Prostate gland (tissue), 2 donors: Measurements from ENCODE around the gene GPATCH11. TPM values are rescaled to one million over a fixed set of nuclear protein-coding genes. Genes with fewer than 3 reads are reported as not detected.

Experiments
- DNase-seq: peaks from one replicate; pipeline ENCODE4 v3.0.0-alpha.2; 2019; ENCODE audit warnings: low spot score
- H3K27ac ChIP-seq, 2 donors: fragments of 200-600 bp; sonication (generic); 2 replicates each; pipeline ENCODE4 v1.5.1; 2017 to 2019
- H3K27me3 ChIP-seq: fragments of 200-600 bp; sonication (generic); replicated peaks from 2 replicates; pipeline ENCODE4 v1.5.1; 2019; ENCODE audit not compliant: insufficient read depth
- H3K36me3 ChIP-seq, 2 donors: fragments of 200-600 bp; sonication (generic); 1 replicate in 1 of 2; 2 replicates in 1 of 2; pipeline versions ENCODE4 v1.5.1 to v1.8.1; 2017 to 2019
- H3K4me1 ChIP-seq: fragments of 200-600 bp; sonication (generic); replicated peaks from 2 replicates; pipeline ENCODE4 v1.5.1; 2019
- H3K4me3 ChIP-seq, 2 donors: fragments of 200-600 bp; sonication (generic); 2 replicates each; pipeline ENCODE4 v1.5.1; 2017 to 2019
- H3K9me3 ChIP-seq: fragments of 200-600 bp; sonication (generic); 2 replicates; pipeline ENCODE4 v1.5.1; 2017
- POLR2A ChIP-seq: fragments of 450-650 bp; IDR thresholded peaks from one replicate; pipeline ENCODE4 v1.6.1; 2016; ENCODE audit warnings: antibody characterized with exemption, mild to moderate bottlenecking
- POLR2AphosphoS5 ChIP-seq: sonication (generic); formaldehyde crosslinking; IDR thresholded peaks from one replicate; pipeline ENCODE4 v1.6.1; 2017; ENCODE audit warnings: antibody characterized with exemption
- WGBS: methylation state at CpG from one replicate; pipeline ENCODE4 v1.1.5; 2018; 5-methylcytosine and 5-hydroxymethylcytosine counted together
- intact Hi-C: fragments of 100-400 bp; cut with DNase I; formaldehyde crosslinking; loops from one replicate; pipeline ENCODE4 v1.14.2; 2022
- total RNA-seq, 2 donors: library from RNA; depleted of rRNA; stranded (reverse); fragments of >200 nt; gene quantifications; one replicate each; pipeline ENCODE4 v1.1.0, GENCODE V29; 2016
- TF ChIP-seq, protein P1 (sequence below), 4 experiments: fragments of 200-600 bp in 2 of 4; fragments of 450-650 bp in 2 of 4; sonication (generic) in 2 of 4; IDR thresholded peaks; 1 replicate in 3 of 4; 2 replicates in 1 of 4; pipeline ENCODE4 v1.5.1; 2016 to 2019; ENCODE audit warnings: antibody characterized with exemption in 4 of 4, mild to moderate bottlenecking in 2 of 4, moderate library complexity in 2 of 4

GPATCH11 gene
- total RNA-seq, 2 donors from 2014 or later = 4.7 to 12.6 TPM

DNA sequence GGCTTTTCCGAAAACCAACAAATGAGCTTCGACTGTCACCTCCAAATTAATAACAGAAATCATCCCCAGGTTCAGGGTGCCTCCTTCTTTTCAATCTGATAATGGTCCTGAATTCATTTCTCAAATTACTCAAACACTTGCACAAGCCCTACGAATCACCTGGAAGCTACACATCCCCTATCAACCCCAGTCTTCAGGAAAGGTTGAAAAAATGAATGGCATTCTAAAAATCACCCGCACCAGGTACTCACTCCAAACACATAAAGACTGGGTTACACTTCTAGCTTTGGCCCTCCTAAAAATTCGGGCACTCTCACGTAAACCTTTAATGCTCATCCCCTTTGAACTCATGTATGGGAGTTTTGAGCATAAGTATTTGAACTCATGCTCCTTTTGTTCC lies 48.6 kb downstream of the GPATCH11 start:
- no peaks in the 10 kb centered on the region for H3K9me3 ChIP-seq
- H3K27me3 ChIP-seq = no peaks in the 10 kb centered on the region
- intact Hi-C loops = no loop called here
- H3K4me1 ChIP-seq = no peaks in the 10 kb centered on the region
- no peak for DNase-seq
- no peak overlapping the region for H3K27ac ChIP-seq
- 94% methylated on average over 6 of the region's 6 CpGs for WGBS
- peaks cover 0 to 3% of the 10 kb centered on the region in 2 donors for H3K36me3 ChIP-seq
- TF ChIP-seq, protein P1, sequence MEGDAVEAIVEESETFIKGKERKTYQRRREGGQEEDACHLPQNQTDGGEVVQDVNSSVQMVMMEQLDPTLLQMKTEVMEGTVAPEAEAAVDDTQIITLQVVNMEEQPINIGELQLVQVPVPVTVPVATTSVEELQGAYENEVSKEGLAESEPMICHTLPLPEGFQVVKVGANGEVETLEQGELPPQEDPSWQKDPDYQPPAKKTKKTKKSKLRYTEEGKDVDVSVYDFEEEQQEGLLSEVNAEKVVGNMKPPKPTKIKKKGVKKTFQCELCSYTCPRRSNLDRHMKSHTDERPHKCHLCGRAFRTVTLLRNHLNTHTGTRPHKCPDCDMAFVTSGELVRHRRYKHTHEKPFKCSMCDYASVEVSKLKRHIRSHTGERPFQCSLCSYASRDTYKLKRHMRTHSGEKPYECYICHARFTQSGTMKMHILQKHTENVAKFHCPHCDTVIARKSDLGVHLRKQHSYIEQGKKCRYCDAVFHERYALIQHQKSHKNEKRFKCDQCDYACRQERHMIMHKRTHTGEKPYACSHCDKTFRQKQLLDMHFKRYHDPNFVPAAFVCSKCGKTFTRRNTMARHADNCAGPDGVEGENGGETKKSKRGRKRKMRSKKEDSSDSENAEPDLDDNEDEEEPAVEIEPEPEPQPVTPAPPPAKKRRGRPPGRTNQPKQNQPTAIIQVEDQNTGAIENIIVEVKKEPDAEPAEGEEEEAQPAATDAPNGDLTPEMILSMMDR (IDR thresholded peaks at IDR 0.05) = no peak
- TF ChIP-seq POLR2A (no peak), POLR2AphosphoS5 (no peak)
- no peak overlapping the region for H3K4me3 ChIP-seq

GRCh38 chr2:37142546-37142945 lies 58.2 kb downstream of the GPATCH11 start:
- no peaks in the 10 kb centered on the region for H3K9me3 ChIP-seq
- H3K27me3 ChIP-seq = no peaks in the 10 kb centered on the region
- no peaks in the 10 kb centered on the region for H3K36me3 ChIP-seq
- intact Hi-C loops = no loop called here
- no peaks in the 10 kb centered on the region for H3K4me1 ChIP-seq
- H3K4me3 ChIP-seq = no peak overlapping the region
- no peak overlapping the region for H3K27ac ChIP-seq
- TF ChIP-seq POLR2A = no peak
- TF ChIP-seq, protein P1 (IDR thresholded peaks at IDR 0.05) = no peak
- no peak for TF ChIP-seq POLR2AphosphoS5
- DNase-seq = no peak

- H3K9me3 ChIP-seq = no peaks in the 10 kb centered on the region
- TF ChIP-seq POLR2A = no peak
- TF ChIP-seq, protein P1 (IDR thresholded peaks at IDR 0.05) = no peak
- TF ChIP-seq POLR2AphosphoS5 = no peak
- H3K36me3 ChIP-seq = no peaks in the 10 kb centered on the region
- no peaks in the 10 kb centered on the region for H3K27me3 ChIP-seq
- intact Hi-C loops = no loop called here
- no peak for DNase-seq
- WGBS = 95% methylated on average over 1 of the region's 1 CpG
- peak overlapping the region in 1 of 2 donors; percentile 55 for H3K27ac ChIP-seq
- H3K4me1 ChIP-seq = no peaks in the 10 kb centered on the region
- H3K4me3 ChIP-seq = no peak overlapping the region
Measured at GRCh38 chr2:37143974-37144373, 59.7 kb downstream of the GPATCH11 start.

DNA sequence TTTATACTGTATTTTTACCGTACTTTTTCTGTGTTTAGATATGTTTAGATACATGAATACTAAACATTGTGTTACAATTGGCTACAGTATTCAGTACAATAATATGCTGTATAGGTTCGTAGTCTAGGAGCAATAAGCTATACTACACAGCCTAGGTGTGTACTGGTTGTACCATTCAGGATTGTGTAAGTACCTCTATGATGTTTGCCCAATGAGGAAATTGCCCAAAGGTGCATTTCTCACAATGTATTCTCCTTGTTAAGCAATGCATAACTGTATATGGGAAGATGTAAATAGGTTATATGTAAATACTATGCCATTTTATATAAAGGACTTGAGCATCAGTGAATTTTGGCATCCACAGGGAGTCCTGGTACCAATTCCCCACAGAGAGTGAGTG lies 61.7 kb downstream of the GPATCH11 start:
- TF ChIP-seq, protein P1 (IDR thresholded peaks at IDR 0.05) = no peak
- TF ChIP-seq POLR2AphosphoS5 = no peak
- TF ChIP-seq POLR2A = no peak
- WGBS = 91% methylated on average over 2 of the region's 2 CpGs
- Histone ChIP-seq H3K36me3 (no peaks in the 10 kb centered on the region), H3K27me3 (no peaks in the 10 kb centered on the region), H3K4me1 (no peaks in the 10 kb centered on the region), H3K9me3 (no peaks in the 10 kb centered on the region), H3K27ac (no peak overlapping the region), H3K4me3 (no peak overlapping the region)
- DNase-seq = no peak
- intact Hi-C loops = no loop called here

- 53% methylated on average over 7 of the region's 7 CpGs for WGBS
- intact Hi-C loops = no loop called here
- Histone ChIP-seq H3K4me3 (no peak overlapping the region), H3K27ac (peak overlapping the region in 1 of 2 donors; percentile 20), H3K9me3 (no peaks in the 10 kb centered on the region), H3K27me3 (no peaks in the 10 kb centered on the region), H3K4me1 (no peaks in the 10 kb centered on the region), H3K36me3 (no peaks in the 10 kb centered on the region)
- DNase-seq = peak; percentile 10
- TF ChIP-seq POLR2A = no peak
- peak; percentile 48 for TF ChIP-seq POLR2AphosphoS5
- TF ChIP-seq, protein P1 (IDR thresholded peaks at IDR 0.05) = no peak
Measured at GRCh38 chr2:37148325-37148724, 64.0 kb downstream of the GPATCH11 start.
